Measurements from ENCODE around the gene TBC1D5.
"Not testable (repeated sequence)": the region's sequence is repeated elsewhere in the genome, so short reads cannot be mapped to it uniquely, and the experiment has no call there.

The TBC1D5 gene

GRCh38 chr3:17742102-17742879 is at the start of gene TBC1D5:
TBC1D5 (minus strand) TSS chr3:17742631; CDS start chr3:17508570, 234,061 bp downstream.
- DNase-seq = peak; percentile 99

- DNase-seq = no peak
Measured at GRCh38 chr3:17783426-17783825, 41.0 kb upstream of the TBC1D5 start.

- DNase-seq = no peak
Measured at GRCh38 chr3:17782751-17783150, 40.3 kb upstream of the TBC1D5 start.

GRCh38 chr3:17780369-17780768 is 37.9 kb upstream of the TBC1D5 start:
- not testable (repeated sequence) for DNase-seq

GRCh38 chr3:17779304-17780250 is 37.1 kb upstream of the TBC1D5 start:
- not testable (repeated sequence) for DNase-seq

GRCh38 chr3:17777326-17777725 is 34.9 kb upstream of the TBC1D5 start:
- not testable (repeated sequence) for DNase-seq

GRCh38 chr3:17775073-17775472 is 32.6 kb upstream of the TBC1D5 start:
- no peak for DNase-seq

GRCh38 chr3:17774180-17774910 is 31.9 kb upstream of the TBC1D5 start:
- not testable (repeated sequence) for DNase-seq

GRCh38 chr3:17772556-17772955 is 30.1 kb upstream of the TBC1D5 start:
- no peak for DNase-seq

GRCh38 chr3:17771177-17772017 is 29.0 kb upstream of the TBC1D5 start:
- DNase-seq = no peak

GRCh38 chr3:17770682-17771081 is 28.3 kb upstream of the TBC1D5 start:
- DNase-seq = no peak

- no peak for DNase-seq
Measured at GRCh38 chr3:17765819-17766472, 23.5 kb upstream of the TBC1D5 start.

- DNase-seq = no peak
Measured at GRCh38 chr3:17761563-17761962, 19.1 kb upstream of the TBC1D5 start.

GRCh38 chr3:17759901-17760300 is 17.5 kb upstream of the TBC1D5 start:
- DNase-seq = no peak

GRCh38 chr3:17755836-17756235 is 13.4 kb upstream of the TBC1D5 start:
- no peak for DNase-seq

- DNase-seq = no peak
Measured at GRCh38 chr3:17753632-17753992, 11.2 kb upstream of the TBC1D5 start.

GRCh38 chr3:17752876-17753631 is 10.6 kb upstream of the TBC1D5 start:
- no peak for DNase-seq

- DNase-seq = no peak
Measured at GRCh38 chr3:17752436-17752835, 10.0 kb upstream of the TBC1D5 start.

- DNase-seq = no peak
Measured at GRCh38 chr3:17749705-17750293, 7.4 kb upstream of the TBC1D5 start.

- DNase-seq = peak; percentile 24
Measured at GRCh38 chr3:17749281-17749680, 6.8 kb upstream of the TBC1D5 start.

- no peak for DNase-seq
Measured at GRCh38 chr3:17747890-17748247, 5.4 kb upstream of the TBC1D5 start.

Data from NCI-H226 (cell line).